ENCODE data around the gene P2RY6. TPM values are rescaled to one million over a fixed set of nuclear protein-coding genes. Genes with fewer than 3 reads are reported as not detected.

Gene P2RY6
- total RNA-seq, 1 experiment from 2014 or later = 34.7 TPM

DNA sequence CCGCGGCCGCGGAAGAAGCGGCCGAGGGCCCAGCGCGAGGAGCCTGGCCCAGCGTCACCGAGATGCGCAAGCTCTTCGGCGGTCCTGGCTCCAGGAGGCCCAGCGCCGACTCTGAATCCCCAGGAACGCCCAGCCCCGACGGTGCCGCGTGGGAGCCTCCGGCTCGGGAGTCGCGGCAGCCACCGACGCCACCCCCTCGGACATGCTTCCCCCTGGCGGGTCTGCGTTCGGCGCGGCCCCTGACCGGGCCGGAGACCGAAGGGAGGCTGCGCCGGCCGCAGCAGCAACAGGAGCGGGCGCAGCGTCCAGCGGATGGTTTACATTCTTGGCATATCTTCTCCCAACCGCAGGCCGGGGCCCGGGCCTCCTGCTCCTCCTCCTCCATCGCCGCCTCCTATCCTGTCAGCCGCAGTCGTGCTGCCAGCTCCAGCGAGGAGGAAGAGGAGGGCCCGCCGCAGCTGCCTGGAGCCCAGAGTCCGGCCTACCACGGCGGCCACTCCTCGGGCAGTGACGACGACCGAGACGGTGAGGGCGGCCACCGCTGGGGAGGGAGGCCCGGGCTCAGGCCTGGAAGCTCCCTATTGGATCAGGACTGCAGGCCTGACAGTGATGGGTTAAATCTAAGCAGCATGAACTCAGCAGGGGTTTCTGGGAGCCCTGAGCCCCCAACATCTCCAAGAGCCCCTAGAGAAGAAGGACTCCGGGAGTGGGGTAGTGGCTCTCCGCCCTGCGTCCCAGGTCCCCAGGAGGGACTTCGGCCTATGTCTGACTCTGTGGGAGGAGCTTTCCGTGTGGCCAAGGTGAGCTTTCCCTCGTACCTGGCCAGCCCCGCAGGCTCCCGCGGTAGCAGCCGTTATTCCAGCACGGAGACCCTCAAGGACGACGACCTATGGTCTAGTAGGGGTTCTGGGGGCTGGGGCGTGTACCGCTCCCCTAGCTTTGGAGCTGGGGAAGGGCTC is 37.1 kb downstream of the P2RY6 start:
- Histone ChIP-seq H3K27me3 (ENCODE audit: insufficient read depth, low read depth) (no peaks in the 10 kb centered on the region), H3F3A (ENCODE audit: insufficient read depth, low read depth) (peaks cover 33% of the 10 kb centered on the region), H4K20me1 (ENCODE audit: insufficient read depth) (peaks cover 23% of the 10 kb centered on the region), H3K4me3 (peak overlapping the region; percentile 95), H3K79me2 (ENCODE audit: low read depth) (peaks cover 35% of the 10 kb centered on the region), H3K4me2 (peak overlapping the region; percentile 98), H3K4me1 (replicated peaks; ENCODE audit: insufficient read depth) (peaks cover 33% of the 10 kb centered on the region), H3K27ac (peak overlapping the region; percentile 79), H3K36me3 (ENCODE audit: low read depth) (no peaks in the 10 kb centered on the region), H2AFZ (peak overlapping the region; percentile 90), H3K9me3 (ENCODE audit: insufficient read depth, low read depth) (no peaks in the 10 kb centered on the region), H3K9me2 (ENCODE audit: insufficient read depth) (no peaks in the 10 kb centered on the region)
- no peak for TF ChIP-seq EZH2 (IDR thresholded peaks at IDR 0.05; ENCODE audit: low read depth)
- TF ChIP-seq, protein P1, sequence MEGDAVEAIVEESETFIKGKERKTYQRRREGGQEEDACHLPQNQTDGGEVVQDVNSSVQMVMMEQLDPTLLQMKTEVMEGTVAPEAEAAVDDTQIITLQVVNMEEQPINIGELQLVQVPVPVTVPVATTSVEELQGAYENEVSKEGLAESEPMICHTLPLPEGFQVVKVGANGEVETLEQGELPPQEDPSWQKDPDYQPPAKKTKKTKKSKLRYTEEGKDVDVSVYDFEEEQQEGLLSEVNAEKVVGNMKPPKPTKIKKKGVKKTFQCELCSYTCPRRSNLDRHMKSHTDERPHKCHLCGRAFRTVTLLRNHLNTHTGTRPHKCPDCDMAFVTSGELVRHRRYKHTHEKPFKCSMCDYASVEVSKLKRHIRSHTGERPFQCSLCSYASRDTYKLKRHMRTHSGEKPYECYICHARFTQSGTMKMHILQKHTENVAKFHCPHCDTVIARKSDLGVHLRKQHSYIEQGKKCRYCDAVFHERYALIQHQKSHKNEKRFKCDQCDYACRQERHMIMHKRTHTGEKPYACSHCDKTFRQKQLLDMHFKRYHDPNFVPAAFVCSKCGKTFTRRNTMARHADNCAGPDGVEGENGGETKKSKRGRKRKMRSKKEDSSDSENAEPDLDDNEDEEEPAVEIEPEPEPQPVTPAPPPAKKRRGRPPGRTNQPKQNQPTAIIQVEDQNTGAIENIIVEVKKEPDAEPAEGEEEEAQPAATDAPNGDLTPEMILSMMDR (conservative IDR thresholded peaks at IDR 0.05) = no peak
- DNase-seq = peak; percentile 92 to 98
- ChIA-PET POLR2A (ENCODE audit: unreplicated experiment) (interaction anchor here (0.5 to 0.7 kb wide), 8 partner anchors 10 to 350 kb away, joined by 3 to 8 read pairs (median 4); no protein-coding TSS in a partner anchor), CTCF (interaction anchor here (0.5 to 3.8 kb wide), 9 partner anchors 18 to 1330 kb away, joined by 3 to 56 read pairs (median 3); no protein-coding TSS in a partner anchor)
- no TSS peak for BruUV-seq (replicated peaks)
- intact Hi-C loops (cut with micrococcal nuclease; ENCODE audit: unreplicated experiment) = loop anchor here (5.0 kb wide), 1 partner anchor 288 kb away; the partner anchor contains the start of gene FAM168A

DNA sequence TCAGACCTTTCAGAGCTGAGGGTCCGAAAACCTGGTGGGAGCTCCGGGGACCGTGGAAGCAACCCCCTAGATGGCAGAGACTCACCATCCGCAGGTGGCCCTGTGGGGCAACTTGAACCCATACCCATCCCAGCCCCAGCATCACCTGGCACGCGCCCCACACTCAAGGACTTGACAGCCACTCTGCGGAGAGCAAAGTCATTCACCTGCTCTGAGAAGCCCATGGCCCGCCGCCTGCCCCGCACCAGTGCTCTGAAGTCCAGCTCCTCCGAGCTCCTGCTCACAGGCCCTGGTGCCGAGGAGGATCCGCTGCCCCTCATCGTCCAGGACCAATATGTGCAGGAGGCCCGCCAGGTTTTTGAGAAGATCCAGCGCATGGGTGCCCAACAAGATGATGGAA is 37.9 kb downstream of the P2RY6 start:
- intact Hi-C loops (cut with micrococcal nuclease; ENCODE audit: unreplicated experiment) = no loop called here
- ChIA-PET POLR2A (ENCODE audit: unreplicated experiment) (interaction anchor here (0.6 to 0.7 kb wide), 3 partner anchors 17 to 124 kb away, joined by 3 to 4 read pairs (median 3); no protein-coding TSS in a partner anchor), CTCF (interaction anchor here (1.2 to 3.8 kb wide), 2 partner anchors 17 to 25 kb away, joined by 4 to 56 read pairs; no protein-coding TSS in a partner anchor)
- no peak overlapping the region for H2AFZ ChIP-seq
- H3F3A ChIP-seq (ENCODE audit: insufficient read depth, low read depth) = peaks cover 33% of the 10 kb centered on the region
- H3K4me3 ChIP-seq = peak overlapping the region; percentile 95; the same call in 1 of the 2 replicates
- no peak for DNase-seq
- peaks cover 39% of the 10 kb centered on the region for H3K4me1 ChIP-seq (replicated peaks; ENCODE audit: insufficient read depth)
- H3K9me2 ChIP-seq (ENCODE audit: insufficient read depth) = no peaks in the 10 kb centered on the region
- no peaks in the 10 kb centered on the region for H3K36me3 ChIP-seq (ENCODE audit: low read depth)
- BruUV-seq (replicated peaks) = no TSS peak
- no peaks in the 10 kb centered on the region for H3K9me3 ChIP-seq (ENCODE audit: insufficient read depth, low read depth)
- peaks cover 25% of the 10 kb centered on the region for H4K20me1 ChIP-seq (ENCODE audit: insufficient read depth)
- no peaks in the 10 kb centered on the region for H3K27me3 ChIP-seq (ENCODE audit: insufficient read depth, low read depth)
- TF ChIP-seq, protein P1 (conservative IDR thresholded peaks at IDR 0.05) = no peak
- TF ChIP-seq EZH2 (IDR thresholded peaks at IDR 0.05; ENCODE audit: low read depth) = no peak
- peak overlapping the region; percentile 98 for H3K4me2 ChIP-seq
- H3K79me2 ChIP-seq (ENCODE audit: low read depth) = peaks cover 35% of the 10 kb centered on the region
- H3K27ac ChIP-seq = no peak overlapping the region

DNA sequence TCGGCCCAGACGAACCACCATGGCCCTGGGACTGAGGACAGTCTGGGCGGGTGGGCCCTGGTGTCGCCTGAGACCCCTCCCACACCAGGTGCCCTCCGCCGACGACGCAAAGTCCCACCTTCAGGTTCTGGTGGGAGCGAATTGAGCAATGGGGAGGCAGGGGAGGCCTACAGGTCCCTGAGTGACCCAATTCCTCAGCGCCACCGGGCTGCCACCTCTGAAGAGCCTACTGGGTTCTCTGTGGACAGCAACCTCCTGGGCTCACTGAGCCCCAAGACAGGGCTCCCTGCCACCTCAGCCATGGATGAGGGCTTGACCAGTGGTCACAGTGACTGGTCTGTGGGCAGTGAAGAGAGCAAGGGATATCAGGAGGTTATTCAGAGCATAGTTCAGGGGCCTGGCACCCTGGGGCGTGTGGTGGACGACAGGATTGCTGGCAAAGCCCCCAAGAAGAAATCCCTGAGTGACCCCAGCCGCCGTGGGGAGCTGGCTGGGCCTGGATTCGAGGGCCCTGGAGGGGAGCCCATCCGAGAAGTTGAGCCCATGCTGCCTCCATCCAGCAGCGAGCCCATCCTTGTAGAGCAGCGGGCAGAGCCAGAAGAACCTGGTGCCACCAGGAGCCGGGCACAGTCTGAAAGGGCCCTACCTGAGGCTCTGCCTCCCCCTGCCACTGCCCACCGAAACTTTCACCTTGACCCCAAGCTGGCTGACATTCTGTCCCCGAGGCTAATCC is 38.7 kb downstream of the P2RY6 start:
- H3K9me3 ChIP-seq (ENCODE audit: insufficient read depth, low read depth) = no peaks in the 10 kb centered on the region
- H2AFZ ChIP-seq = no peak overlapping the region
- H3K4me1 ChIP-seq (replicated peaks; ENCODE audit: insufficient read depth) = peaks cover 39% of the 10 kb centered on the region
- H3F3A ChIP-seq (ENCODE audit: insufficient read depth, low read depth) = peaks cover 27% of the 10 kb centered on the region; the same call in 1 of the 2 replicates
- peaks cover 25% of the 10 kb centered on the region for H4K20me1 ChIP-seq (ENCODE audit: insufficient read depth)
- peaks cover 35% of the 10 kb centered on the region for H3K79me2 ChIP-seq (ENCODE audit: low read depth)
- H3K4me3 ChIP-seq = no peak overlapping the region
- no peaks in the 10 kb centered on the region for H3K27me3 ChIP-seq (ENCODE audit: insufficient read depth, low read depth)
- H3K4me2 ChIP-seq = no peak overlapping the region
- intact Hi-C loops (cut with micrococcal nuclease; ENCODE audit: unreplicated experiment) = no loop called here
- no TSS peak for BruUV-seq (replicated peaks)
- no peak for TF ChIP-seq EZH2 (IDR thresholded peaks at IDR 0.05; ENCODE audit: low read depth)
- TF ChIP-seq, protein P1 (conservative IDR thresholded peaks at IDR 0.05) = no peak
- H3K27ac ChIP-seq = no peak overlapping the region
- DNase-seq = no peak
- ChIA-PET CTCF (no interaction called here), POLR2A (ENCODE audit: unreplicated experiment) (no interaction called here)
- no peaks in the 10 kb centered on the region for H3K36me3 ChIP-seq (ENCODE audit: low read depth)
- no peaks in the 10 kb centered on the region for H3K9me2 ChIP-seq (ENCODE audit: insufficient read depth)
